ENCODE data around the gene ATP2A3.

Gene ATP2A3

DNA sequence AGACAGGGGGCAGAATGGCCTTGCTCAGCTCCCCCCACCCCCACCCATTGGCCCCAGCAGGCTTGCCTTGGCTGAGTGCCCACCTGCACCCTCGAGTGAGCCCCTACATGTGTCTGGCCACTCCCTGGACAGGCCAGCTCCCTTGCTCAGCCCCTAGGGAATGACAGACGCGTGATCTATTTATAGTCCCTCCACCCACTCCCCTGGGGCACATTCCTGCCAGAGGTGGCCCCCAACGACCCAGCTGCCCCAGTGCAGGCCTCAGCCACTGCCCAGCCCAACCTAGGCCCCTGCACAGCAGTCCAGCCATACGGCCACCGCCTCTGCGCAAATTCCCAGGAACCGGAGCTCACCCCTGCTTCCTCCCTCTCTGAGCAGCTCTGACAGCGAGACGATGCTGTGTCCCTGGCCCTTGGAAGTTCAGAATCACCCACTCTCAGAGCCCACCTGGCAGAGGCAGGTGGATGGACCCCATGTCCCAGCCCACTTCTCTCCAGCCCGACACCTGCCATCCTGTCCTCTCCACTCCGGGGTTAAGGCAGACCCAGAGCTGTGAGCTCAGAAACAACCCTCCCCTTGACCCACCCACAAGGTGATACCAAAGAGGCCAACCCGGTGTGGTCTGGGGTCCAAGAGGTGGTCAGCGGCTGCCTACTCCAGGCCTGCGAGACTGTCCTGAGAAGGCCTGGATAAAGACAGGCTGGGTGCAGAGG is 36.5 kb downstream of the ATP2A3 start:
- Mint-ChIP-seq H3K4me1 (peaks cover 19% of the 10 kb centered on the region), H3K9me3 (no peaks in the 10 kb centered on the region), H3K36me3 (peaks cover 20% of the 10 kb centered on the region), H3K27ac (peak overlapping the region; percentile 45), H3K27me3 (no peaks in the 10 kb centered on the region), H3K4me3 (no peak overlapping the region)
- DNase-seq (ENCODE audit: low spot score in 2 of 2), result no peak
- no peak for ATAC-seq (ENCODE audit: low read depth)

DNA sequence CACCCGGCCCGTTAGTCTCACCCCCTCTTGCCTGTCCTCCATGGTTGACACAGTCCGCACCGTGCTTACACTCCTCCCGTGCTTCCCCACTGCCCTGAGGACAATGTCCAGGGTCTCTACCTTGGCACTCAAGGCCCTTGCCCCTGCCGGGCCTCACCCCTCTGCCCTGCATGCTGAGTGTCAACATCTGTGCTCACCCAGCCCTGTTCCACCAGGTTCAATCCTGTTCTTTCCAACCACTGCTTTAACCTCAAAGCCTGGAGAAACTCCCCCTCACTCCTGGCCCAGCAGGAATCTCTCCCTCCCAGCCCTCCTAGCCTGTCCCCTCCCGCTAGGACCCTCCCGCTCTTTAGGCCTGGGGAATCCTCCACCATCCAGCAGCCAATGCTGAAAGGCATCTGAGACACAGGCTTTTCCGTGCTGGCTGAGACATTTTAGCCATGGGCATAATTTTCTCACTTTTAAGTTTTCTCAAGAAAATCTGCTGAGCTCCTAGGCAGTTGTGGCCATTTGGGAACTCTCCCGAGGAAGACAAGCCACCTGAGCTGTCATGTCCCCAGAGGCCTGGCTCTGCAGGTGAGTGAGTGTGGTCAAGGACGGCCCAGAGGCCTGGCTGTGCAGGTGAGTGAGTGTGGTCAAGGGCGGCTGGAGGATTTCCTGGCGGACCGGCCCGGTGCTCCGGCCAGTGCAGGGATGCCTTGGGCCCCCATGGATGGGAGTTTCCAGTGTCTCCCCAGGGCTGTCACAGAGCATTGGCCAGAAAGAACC is 37.2 kb downstream of the ATP2A3 start:
- peak overlapping the region; percentile 76 for H3K27ac Mint-ChIP-seq
- ATAC-seq (ENCODE audit: low read depth) (no peak), DNase-seq (ENCODE audit: low spot score in 2 of 2) (no peak)
- peaks cover 16% of the 10 kb centered on the region for H3K36me3 Mint-ChIP-seq
- no peak overlapping the region for H3K4me3 Mint-ChIP-seq
- no peaks in the 10 kb centered on the region for H3K27me3 Mint-ChIP-seq
- H3K9me3 Mint-ChIP-seq, result no peaks in the 10 kb centered on the region
- peaks cover 24% of the 10 kb centered on the region for H3K4me1 Mint-ChIP-seq

DNA sequence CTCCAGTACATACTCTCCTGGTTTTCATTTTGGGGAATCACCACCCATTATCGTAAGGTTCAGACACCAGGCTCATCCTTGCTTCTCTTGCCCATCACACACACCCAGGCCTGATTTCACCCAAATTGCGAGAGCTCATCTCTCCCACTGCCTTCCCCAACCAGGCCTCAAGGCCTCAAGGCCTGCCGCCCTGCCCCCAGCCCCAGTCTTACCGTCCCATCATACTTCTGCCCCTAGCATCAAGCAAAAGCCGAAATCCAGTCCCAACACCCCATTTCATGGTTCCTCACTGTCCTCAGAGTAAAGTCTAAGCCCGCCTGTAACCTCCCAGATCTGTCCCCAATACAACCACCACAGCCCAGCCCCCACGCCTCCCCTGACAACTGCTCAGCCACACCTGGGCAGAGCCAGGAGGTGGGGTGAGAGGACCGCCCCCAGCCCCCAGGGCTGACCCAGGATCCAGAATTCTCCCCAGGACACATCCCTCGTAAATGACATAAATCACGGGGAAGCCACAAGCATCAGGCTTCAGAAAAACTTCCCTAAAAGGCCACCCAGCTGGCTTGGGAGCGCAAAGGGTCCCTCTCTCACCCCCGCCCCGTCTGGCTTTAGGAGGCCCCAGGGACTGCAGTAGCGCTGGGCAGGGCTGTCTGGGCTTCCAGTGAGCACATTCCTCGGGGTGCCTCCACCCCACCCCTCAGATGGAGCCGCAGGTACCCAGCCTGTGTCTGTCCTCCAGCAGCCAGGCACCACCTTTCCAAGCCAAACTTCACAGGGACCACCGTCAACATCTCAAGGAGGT is 38.4 kb downstream of the ATP2A3 start:
- Mint-ChIP-seq H3K4me1 (peaks cover 29% of the 10 kb centered on the region), H3K27ac (peak overlapping the region; percentile 76), H3K4me3 (no peak overlapping the region), H3K27me3 (no peaks in the 10 kb centered on the region), H3K9me3 (no peaks in the 10 kb centered on the region), H3K36me3 (peaks cover 16% of the 10 kb centered on the region)
- ATAC-seq (ENCODE audit: low read depth) (no peak), DNase-seq (ENCODE audit: low spot score in 2 of 2) (no peak)

DNA sequence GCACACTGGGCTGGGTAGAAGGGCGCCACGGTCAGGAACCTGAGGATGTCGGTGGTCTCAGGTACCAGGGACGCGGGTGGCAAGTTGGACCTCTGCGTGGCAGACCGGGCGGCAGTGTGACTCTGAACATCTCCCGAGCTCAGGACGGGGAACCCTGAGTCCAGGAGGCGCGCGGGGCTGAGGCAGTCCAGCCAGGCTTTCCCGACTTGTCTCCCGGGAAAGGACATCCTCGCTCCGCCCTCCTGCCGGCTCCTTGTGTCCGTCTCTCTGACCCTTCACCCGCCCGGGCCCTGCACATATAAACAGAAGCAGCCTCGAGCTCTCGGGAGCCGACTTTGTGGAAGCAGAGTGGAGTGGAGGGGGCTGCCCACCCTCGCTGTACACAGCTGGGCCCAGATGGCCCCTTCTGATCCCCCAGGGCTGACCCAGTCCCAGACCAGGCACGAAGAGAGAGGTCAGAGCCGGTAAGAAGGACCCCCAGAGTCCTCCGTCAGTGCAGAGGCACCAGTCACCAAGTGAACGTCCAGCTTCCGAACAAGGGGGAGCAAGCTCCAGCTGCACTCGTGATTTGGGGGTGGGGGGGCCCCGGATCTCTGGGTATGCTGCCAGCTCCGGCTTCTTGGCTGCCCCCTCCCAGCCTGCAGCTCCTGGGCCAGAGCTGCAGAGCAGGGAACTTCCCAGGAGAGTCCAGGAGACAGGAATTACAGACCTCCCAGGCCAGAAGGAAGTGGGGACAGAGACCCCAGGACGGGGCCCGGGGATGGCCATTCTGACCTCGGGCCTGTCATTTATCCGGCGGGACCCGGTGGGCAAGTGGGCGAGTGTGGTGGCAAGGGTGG is 39.5 kb downstream of the ATP2A3 start:
- Mint-ChIP-seq H3K36me3 (peaks cover 14% of the 10 kb centered on the region), H3K4me3 (no peak overlapping the region), H3K9me3 (no peaks in the 10 kb centered on the region), H3K4me1 (peaks cover 30% of the 10 kb centered on the region), H3K27ac (peak overlapping the region; percentile 37), H3K27me3 (no peaks in the 10 kb centered on the region)
- DNase-seq (ENCODE audit: low spot score in 2 of 2) (no peak), ATAC-seq (ENCODE audit: low read depth) (no peak)

DNA sequence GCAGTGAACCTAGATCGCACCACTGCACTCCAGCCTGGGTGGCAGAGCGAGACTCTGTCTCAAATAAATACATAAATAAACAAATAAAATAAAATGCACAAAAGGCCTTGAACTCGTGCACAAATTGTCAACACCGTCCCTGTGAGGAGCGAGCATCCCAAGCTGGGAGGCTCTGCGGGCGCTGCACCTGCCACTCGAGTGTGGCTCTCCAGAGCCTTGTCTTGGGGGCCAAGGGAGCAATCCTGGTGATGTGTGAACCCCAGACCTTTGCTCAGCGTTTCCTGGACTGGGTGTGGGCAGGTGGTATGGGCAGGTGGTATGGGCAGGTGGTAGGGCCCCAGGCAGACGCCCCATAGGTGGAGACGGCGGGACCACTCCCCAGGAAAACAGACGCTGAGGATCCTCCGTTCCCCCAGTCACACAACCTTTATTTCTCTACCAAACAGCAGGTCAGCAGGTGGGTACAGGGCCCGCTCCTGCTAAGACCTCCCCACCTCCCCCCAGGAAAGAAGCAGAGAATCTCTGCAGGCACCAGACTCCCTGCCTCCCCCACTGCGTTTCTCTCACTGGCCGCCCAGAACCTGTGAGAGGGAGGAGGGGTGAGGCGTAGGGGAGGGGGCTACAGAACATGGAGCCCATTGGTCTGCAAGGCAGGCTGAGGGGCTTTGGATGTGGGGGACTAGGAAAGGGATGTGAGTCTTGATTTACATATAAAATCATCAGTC is 40.6 kb downstream of the ATP2A3 start:
- H3K4me1 Mint-ChIP-seq, result peaks cover 30% of the 10 kb centered on the region
- H3K9me3 Mint-ChIP-seq, result no peaks in the 10 kb centered on the region
- no peak overlapping the region for H3K4me3 Mint-ChIP-seq
- H3K27me3 Mint-ChIP-seq, result no peaks in the 10 kb centered on the region
- peak; percentile 8 for ATAC-seq (ENCODE audit: low read depth)
- H3K36me3 Mint-ChIP-seq, result peaks cover 10% of the 10 kb centered on the region
- no peak for DNase-seq (ENCODE audit: low spot score in 2 of 2)
- peak overlapping the region; percentile 28 for H3K27ac Mint-ChIP-seq

DNA sequence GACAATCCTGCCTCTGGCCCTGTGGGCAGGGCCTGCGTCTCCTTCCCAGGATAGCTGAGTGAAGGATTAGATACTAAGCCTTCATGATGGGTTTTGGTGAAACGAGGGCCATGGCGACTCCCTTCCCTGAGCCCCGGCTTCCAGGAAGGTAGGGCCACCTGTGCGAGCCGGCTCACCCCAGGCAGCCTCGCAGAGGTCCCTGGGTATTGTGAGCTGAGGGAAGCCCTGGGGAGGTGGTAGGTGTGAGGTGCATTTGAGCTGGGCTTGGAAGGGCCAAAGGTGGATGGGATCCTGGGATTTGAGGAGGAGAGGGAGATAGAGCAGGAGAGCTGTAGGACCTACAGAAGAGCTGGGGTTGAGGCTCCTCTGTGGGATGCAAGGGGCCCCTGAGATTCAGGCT is 41.5 kb downstream of the ATP2A3 start:
- H3K27me3 Mint-ChIP-seq, result no peaks in the 10 kb centered on the region
- H3K27ac Mint-ChIP-seq, result peak overlapping the region; percentile 10
- no peak overlapping the region for H3K4me3 Mint-ChIP-seq
- DNase-seq (ENCODE audit: low spot score in 2 of 2), result no peak
- peaks cover 10% of the 10 kb centered on the region for H3K36me3 Mint-ChIP-seq
- H3K4me1 Mint-ChIP-seq, result peaks cover 29% of the 10 kb centered on the region
- no peaks in the 10 kb centered on the region for H3K9me3 Mint-ChIP-seq
- ATAC-seq (ENCODE audit: low read depth), result peak; percentile 32

DNA sequence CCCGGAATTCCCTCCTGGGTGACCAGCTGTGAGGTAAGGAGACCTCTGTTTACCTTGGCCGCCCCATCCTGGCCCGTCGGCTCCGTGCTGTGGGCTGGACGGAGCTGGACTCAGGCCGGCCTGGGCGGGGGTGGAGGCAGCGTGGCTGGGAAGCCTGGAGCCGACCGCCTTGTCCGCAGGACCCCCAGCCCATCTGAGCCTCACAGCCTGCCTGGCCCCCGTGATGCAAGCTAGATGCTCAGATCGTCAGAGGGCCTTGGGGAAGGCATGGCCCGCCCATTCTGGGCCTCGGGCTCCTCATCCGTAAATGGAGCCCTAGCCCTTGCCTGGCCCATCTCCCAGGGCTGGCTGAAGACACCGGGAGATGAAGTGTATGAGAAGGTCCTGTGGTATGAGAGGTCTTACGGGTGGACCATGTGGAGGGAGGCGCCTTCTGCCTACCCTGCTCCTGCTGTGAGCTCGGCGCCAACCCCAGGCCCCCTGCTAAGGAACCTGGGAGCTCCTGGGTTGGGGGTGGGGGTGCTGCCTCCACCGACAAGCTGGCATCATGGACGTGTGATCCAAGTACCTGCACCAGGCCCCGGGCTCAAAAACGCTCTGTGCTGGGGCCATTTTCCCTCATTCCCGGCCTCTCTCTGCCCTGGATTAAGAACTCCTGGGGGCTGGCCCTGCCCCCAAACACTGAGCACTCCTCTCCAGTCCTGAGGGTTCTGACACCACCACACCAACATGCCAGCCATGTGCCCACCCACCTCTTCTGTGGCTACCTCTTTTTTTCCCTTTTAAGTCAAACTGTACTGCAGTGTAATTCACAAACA is 42.5 kb downstream of the ATP2A3 start:
- Mint-ChIP-seq H3K27ac (peak overlapping the region; percentile 10), H3K9me3 (no peaks in the 10 kb centered on the region), H3K4me3 (no peak overlapping the region), H3K36me3 (peaks cover 6% of the 10 kb centered on the region), H3K27me3 (no peaks in the 10 kb centered on the region), H3K4me1 (peaks cover 36% of the 10 kb centered on the region)
- ATAC-seq (ENCODE audit: low read depth), result no peak
- no peak for DNase-seq (ENCODE audit: low spot score in 2 of 2)

DNA sequence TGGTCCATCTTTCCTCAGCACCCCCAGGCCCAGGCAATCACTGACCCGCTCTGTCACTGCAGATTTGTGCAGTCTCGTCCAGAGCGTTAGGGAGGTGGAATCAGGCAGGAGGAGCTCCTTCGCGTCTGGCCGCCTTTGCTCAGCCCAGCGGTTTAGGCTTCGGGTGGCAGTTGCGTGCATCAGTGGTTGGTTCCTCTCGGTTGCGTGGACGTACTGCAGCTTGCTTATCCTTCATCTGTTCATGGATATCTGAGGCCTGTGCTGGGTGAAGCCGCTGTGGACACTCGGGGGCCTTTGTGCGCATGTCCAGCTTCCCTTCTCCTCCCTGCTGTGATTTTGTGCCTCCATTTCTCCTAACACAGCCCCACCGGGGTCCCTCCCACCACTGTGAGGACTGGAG is 43.2 kb downstream of the ATP2A3 start:
- DNase-seq (ENCODE audit: low spot score in 2 of 2), result no peak
- Mint-ChIP-seq H3K36me3 (peaks cover 6% of the 10 kb centered on the region), H3K4me3 (no peak overlapping the region), H3K4me1 (peaks cover 42% of the 10 kb centered on the region), H3K9me3 (no peaks in the 10 kb centered on the region), H3K27me3 (no peaks in the 10 kb centered on the region), H3K27ac (peak overlapping the region; percentile 24)
- ATAC-seq (ENCODE audit: low read depth), result peak; percentile 23

DNA sequence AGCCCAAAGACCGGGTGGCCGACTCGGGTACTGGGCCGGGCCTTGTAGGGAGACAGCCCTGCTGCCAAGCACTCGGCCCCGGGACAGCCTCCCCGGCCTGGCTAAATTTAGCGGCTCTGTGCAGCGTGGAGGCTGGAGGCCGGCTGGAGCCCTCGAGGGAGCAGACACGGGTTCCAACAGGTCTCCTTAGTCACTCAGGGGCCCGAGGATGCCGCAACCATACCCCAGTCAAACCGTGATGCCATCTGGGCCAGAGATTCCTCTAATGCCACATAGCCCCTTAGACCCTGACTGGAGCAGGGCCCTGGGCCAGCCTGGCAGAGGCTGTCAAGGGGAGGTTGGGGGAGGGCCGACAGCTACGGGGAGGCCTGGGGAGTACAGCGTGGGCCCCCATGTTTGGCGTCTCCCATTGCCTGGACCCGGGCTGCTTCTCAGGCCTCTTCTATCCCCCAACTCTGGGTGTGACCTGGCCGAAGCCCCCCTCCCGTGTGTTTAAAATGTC is 45.1 kb downstream of the ATP2A3 start:
- H3K4me1 Mint-ChIP-seq, result peaks cover 48% of the 10 kb centered on the region
- H3K4me3 Mint-ChIP-seq, result no peak overlapping the region
- H3K27ac Mint-ChIP-seq, result no peak overlapping the region
- H3K36me3 Mint-ChIP-seq, result no peaks in the 10 kb centered on the region
- no peaks in the 10 kb centered on the region for H3K9me3 Mint-ChIP-seq
- no peak for DNase-seq (ENCODE audit: low spot score in 2 of 2)
- H3K27me3 Mint-ChIP-seq, result no peaks in the 10 kb centered on the region
- ATAC-seq (ENCODE audit: low read depth), result no peak

DNA sequence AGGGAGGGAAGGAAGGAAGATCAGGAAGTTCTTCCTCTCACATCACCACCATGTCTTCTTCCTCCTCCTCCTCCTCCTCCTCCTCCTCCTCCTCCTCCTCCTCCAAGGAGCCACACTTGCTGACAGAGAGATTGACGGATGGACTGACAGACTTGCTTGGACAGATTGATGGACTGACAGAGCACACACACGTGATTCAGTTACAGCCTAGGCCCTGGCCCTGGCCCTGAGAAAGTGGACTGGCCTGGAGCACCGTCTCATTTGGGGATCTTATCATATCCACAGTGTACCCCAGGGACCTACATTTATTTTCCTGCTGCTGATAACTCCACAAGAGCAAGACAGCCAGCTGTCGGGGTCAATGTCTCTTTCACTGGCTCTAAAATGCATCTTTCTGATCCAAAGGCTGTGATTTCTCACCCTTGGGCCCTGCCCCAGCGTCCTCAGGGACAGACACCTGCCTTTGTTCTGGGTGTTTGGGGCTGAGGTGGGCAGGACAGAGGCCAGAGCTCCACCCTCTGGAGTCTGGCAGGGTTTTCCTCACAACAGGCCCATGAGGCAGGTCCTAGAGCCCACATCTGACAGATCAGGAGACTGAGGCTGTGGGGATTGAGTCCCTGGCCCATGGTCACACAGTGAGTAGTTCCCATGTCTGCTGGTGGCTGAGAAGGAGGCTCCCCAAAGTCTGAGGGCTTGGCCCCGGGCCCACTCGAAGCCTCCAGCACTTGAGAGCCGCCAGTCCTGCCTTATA is 45.7 kb downstream of the ATP2A3 start:
- Mint-ChIP-seq H3K27ac (peak overlapping the region; percentile 58), H3K27me3 (no peaks in the 10 kb centered on the region), H3K9me3 (no peaks in the 10 kb centered on the region), H3K36me3 (no peaks in the 10 kb centered on the region), H3K4me3 (no peak overlapping the region), H3K4me1 (peaks cover 51% of the 10 kb centered on the region)
- DNase-seq (ENCODE audit: low spot score in 2 of 2) (no peak), ATAC-seq (ENCODE audit: low read depth) (no peak)

DNA sequence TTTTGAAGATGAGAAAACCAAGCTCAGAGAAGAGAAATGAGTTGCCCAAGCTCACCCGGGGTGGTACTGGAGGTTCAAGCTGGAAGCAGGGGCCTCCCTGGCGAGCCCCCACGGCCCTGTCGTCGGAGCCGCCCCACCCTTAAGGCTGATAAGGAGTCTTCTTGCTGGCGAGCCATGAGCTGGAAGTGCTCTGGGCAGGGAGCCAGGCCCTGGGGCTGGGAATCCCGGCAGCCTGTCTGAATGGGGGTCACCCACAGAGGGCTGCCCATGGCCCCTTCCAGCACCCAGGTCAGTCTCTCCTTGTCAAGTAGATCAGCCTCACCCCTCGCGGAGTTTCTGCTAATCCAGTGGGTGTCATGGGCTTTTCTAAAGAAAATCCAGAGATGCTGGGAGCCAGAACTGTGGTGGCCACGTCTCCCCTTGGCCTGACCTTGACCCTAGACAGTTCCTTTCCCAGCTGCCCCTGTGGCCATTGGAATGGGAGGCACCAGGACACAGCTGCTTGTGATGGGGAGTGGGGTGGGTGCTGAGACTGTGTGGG is 46.8 kb downstream of the ATP2A3 start:
- peak overlapping the region; percentile 100 for H3K27ac Mint-ChIP-seq
- H3K27me3 Mint-ChIP-seq, result no peaks in the 10 kb centered on the region
- DNase-seq (ENCODE audit: low spot score in 2 of 2) (no peak), ATAC-seq (ENCODE audit: low read depth) (no peak)
- H3K4me1 Mint-ChIP-seq, result peaks cover 49% of the 10 kb centered on the region
- H3K4me3 Mint-ChIP-seq, result peak overlapping the region; percentile 80
- H3K9me3 Mint-ChIP-seq, result no peaks in the 10 kb centered on the region
- no peaks in the 10 kb centered on the region for H3K36me3 Mint-ChIP-seq

Data from memory B cell (primary cell).